Left lung (tissue), 10 donors: ENCODE results near the gene TRIM36. TPM values are rescaled to one million over a fixed set of nuclear protein-coding genes. Genes with fewer than 3 reads are reported as not detected.

Source experiments
- ATAC-seq: fragments of 200-7000 bp; cut with Tn5 transposase; one replicate; pipeline ENCODE4 v1.9.1; 2020; ENCODE audit warnings: moderate library complexity
- DNase-seq, 4 donors: peaks; one replicate each; pipeline ENCODE4 v3.0.0-alpha.2; 2013 to 2020
- H3K27ac ChIP-seq, 2 donors: fragments of 200-600 bp; sonication (generic) in 1 of 2; one replicate each; pipeline versions ENCODE4 v1.5.0 to v1.8.0; 2020 to 2021
- H3K27me3 ChIP-seq, 2 donors: fragments of 200-600 bp; sonication (generic) in 1 of 2; one replicate each; pipeline versions ENCODE4 v1.5.0 to v1.8.0; 2020 to 2021
- H3K36me3 ChIP-seq, 2 donors: fragments of 200-600 bp; sonication (generic) in 1 of 2; one replicate each; pipeline versions ENCODE4 v1.5.0 to v1.8.0; 2020 to 2021
- H3K4me1 ChIP-seq, 2 donors: fragments of 200-600 bp; one replicate each; pipeline ENCODE4 v1.8.0; 2021
- H3K4me3 ChIP-seq, 2 donors: fragments of 200-600 bp; sonication (generic) in 1 of 2; one replicate each; pipeline versions ENCODE4 v1.5.0 to v1.8.0; 2020 to 2021; ENCODE audit warnings: mild to moderate bottlenecking in 1 of 2
- H3K9me3 ChIP-seq, 2 donors: fragments of 200-600 bp; sonication (generic) in 1 of 2; one replicate each; pipeline versions ENCODE4 v1.5.0 to v1.8.0; 2020 to 2021
- CTCF ChIP-seq, 2 donors: fragments of 200-600 bp; sonication (generic) in 1 of 2; IDR thresholded peaks; one replicate each; pipeline versions ENCODE4 v1.5.0 to v1.8.0; 2021; ENCODE audit warnings: antibody characterized with exemption in 2 of 2
- intact Hi-C, 2 donors: fragments of 100-400 bp; cut with DNase I; formaldehyde crosslinking; loops; one replicate each; pipeline versions ENCODE4 v1.11.2 to v1.14.2; 2022
- polyA plus RNA-seq, 6 donors: library from polyadenylated mRNA; unstranded; fragments of 120-200 nt; gene quantifications; one replicate each; pipeline ENCODE4 v1.2.1, GENCODE V29; 2013; ENCODE audit not compliant: insufficient read length in 6 of 6
- total RNA-seq, 2 donors: library from RNA; stranded (reverse); fragmentation: NEBNext Ultra II Directional; extraction: Animal tissue kit (Norgen Biotek cat#: 25700); gene quantifications; one replicate each; pipeline ENCODE4 v1.2.1, GENCODE V29; 2021
- donor health status: DM: no; HTN: yes; CAD: no.
- donor health status: DM: no; HTN: no; CAD: no.

The TRIM36 gene
- total and polyA plus RNA-seq, 8 donors = 0.98 to 6.9 (median 1.5) TPM

- DNase-seq (no peak), ATAC-seq (no peak)
- Histone ChIP-seq H3K27ac (no peak overlapping the region), H3K9me3 (no peaks in the 10 kb centered on the region), H3K4me1 (no peaks in the 10 kb centered on the region), H3K36me3 (no peaks in the 10 kb centered on the region), H3K4me3 (no peak overlapping the region), H3K27me3 (no peaks in the 10 kb centered on the region)
- intact Hi-C loops = no loop called here
- TF ChIP-seq CTCF (IDR thresholded peaks at IDR 0.05) = no peak
Observed at GRCh38 chr5:115132465-115132864, 37.2 kb downstream of the TRIM36 start.

- no peaks in the 10 kb centered on the region for H3K4me1 ChIP-seq
- no peak overlapping the region for H3K4me3 ChIP-seq
- no peaks in the 10 kb centered on the region for H3K36me3 ChIP-seq
- no peak overlapping the region for H3K27ac ChIP-seq
- no peaks in the 10 kb centered on the region for H3K9me3 ChIP-seq
- DNase-seq (no peak), ATAC-seq (no peak)
- H3K27me3 ChIP-seq = no peaks in the 10 kb centered on the region
- no peak for TF ChIP-seq CTCF (IDR thresholded peaks at IDR 0.05)
- intact Hi-C loops = no loop called here
Observed at GRCh38 chr5:115126303-115126702, 43.4 kb downstream of the TRIM36 start.

- DNase-seq (no peak), ATAC-seq (peak; percentile 44)
- H3K27ac ChIP-seq = no peak overlapping the region
- intact Hi-C loops = no loop called here
- H3K9me3 ChIP-seq = no peaks in the 10 kb centered on the region
- no peak overlapping the region for H3K4me3 ChIP-seq
- no peaks in the 10 kb centered on the region for H3K36me3 ChIP-seq
- H3K27me3 ChIP-seq = no peaks in the 10 kb centered on the region
- no peaks in the 10 kb centered on the region for H3K4me1 ChIP-seq
- TF ChIP-seq CTCF (IDR thresholded peaks at IDR 0.05) = no peak
Observed at GRCh38 chr5:115124741-115125140, 45.0 kb downstream of the TRIM36 start.

DNA sequence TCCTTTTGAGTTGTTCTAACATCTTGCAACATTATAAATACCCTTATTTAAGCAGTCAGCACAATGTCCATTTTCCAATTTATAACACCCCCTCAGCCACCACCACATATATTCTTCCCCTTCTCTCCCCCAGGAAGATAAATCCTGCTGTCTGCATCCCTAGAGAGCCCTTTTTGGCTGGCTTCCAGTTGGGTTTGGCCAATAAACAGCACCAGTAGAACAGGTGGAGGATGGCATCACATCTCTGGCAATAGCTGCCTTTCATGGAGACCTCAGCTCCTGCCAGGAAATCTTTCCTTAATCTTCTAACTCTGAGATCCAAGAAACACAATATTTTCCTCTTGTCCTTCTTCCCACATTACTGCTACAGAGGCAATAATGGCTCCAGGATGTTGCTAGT lies 53.7 kb downstream of the TRIM36 start:
- H3K36me3 ChIP-seq = no peaks in the 10 kb centered on the region
- H3K27me3 ChIP-seq = no peaks in the 10 kb centered on the region
- no peak for TF ChIP-seq CTCF (IDR thresholded peaks at IDR 0.05)
- H3K4me1 ChIP-seq = no peaks in the 10 kb centered on the region
- intact Hi-C loops = no loop called here
- H3K9me3 ChIP-seq = no peaks in the 10 kb centered on the region
- DNase-seq (no peak), ATAC-seq (no peak)
- no peak overlapping the region for H3K4me3 ChIP-seq
- H3K27ac ChIP-seq = no peak overlapping the region

DNA sequence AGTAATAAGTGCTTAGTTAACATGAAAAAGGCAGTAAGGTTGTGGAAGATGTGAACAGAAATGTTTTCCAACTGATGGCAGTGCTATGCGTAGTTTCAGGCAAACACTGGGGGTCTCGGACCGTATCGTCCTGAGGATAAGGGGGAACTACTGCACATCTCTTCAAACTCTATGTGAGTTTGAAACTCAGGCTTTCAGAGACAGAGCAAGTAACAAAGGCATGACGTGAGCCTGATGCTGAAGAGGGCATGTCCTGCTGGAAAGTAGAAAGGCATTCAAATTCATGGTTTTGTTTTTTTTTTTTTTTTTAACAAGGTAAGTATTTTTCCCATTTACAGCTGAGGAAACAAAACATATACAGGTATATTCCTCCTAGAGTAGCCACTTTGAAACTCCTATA lies 59.9 kb downstream of the TRIM36 start:
- Histone ChIP-seq H3K9me3 (no peaks in the 10 kb centered on the region), H3K4me1 (no peaks in the 10 kb centered on the region), H3K27ac (no peak overlapping the region), H3K36me3 (no peaks in the 10 kb centered on the region), H3K4me3 (no peak overlapping the region), H3K27me3 (peaks cover 0 to 9% of the 10 kb centered on the region in 2 donors)
- no peak for DNase-seq
- intact Hi-C loops = no loop called here
- ATAC-seq = no peak
- TF ChIP-seq CTCF (IDR thresholded peaks at IDR 0.05) = no peak
